Gastroesophageal sphincter (tissue), 3 donors: ENCODE results near the gene NRXN3.

Source experiments
- EP300 ChIP-seq: sonication (generic); formaldehyde crosslinking; IDR thresholded peaks from one replicate; pipeline ENCODE4 v1.6.1; 2017; ENCODE audit warnings: antibody characterized with exemption, mild to moderate bottlenecking
- POLR2A ChIP-seq, 2 donors: fragments of 450-650 bp; IDR thresholded peaks; one replicate each; pipeline ENCODE4 v1.6.1; 2017; ENCODE audit warnings: antibody characterized with exemption in 2 of 2, mild to moderate bottlenecking in 2 of 2, moderate library complexity in 1 of 2
- POLR2AphosphoS5 ChIP-seq: sonication (generic); formaldehyde crosslinking; IDR thresholded peaks from one replicate; pipeline ENCODE4 v1.6.1; 2017; ENCODE audit warnings: antibody characterized with exemption
- TF ChIP-seq, protein P1 (sequence below), 4 experiments: fragments of 200-600 bp in 2 of 4; fragments of 450-650 bp in 2 of 4; sonication (generic) in 1 of 4; IDR thresholded peaks; one replicate each; pipeline ENCODE4 v1.5.1; 2017 to 2019; ENCODE audit warnings: antibody characterized with exemption in 4 of 4, mild to moderate bottlenecking in 2 of 4, moderate library complexity in 2 of 4

DNA sequence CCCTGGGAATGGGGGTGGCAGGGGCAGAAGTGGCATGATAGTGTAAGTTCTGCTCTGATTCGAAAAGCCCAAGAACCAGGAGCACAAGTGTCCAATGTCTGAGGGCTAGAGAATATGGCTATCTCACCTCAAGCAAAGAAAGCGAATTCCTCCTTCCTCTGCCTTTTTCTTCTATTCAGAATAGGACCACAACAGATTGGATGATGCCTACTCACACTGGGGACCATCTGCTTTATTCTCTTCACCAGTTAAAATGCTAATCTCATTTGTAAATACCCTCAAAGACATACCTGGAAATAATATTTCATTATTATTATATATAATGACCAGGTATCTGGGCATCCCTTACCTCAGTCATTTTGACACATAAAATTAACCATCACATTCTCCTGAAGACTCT lies 808.7 kb downstream of the NRXN3 start:
- TF ChIP-seq, protein P1, sequence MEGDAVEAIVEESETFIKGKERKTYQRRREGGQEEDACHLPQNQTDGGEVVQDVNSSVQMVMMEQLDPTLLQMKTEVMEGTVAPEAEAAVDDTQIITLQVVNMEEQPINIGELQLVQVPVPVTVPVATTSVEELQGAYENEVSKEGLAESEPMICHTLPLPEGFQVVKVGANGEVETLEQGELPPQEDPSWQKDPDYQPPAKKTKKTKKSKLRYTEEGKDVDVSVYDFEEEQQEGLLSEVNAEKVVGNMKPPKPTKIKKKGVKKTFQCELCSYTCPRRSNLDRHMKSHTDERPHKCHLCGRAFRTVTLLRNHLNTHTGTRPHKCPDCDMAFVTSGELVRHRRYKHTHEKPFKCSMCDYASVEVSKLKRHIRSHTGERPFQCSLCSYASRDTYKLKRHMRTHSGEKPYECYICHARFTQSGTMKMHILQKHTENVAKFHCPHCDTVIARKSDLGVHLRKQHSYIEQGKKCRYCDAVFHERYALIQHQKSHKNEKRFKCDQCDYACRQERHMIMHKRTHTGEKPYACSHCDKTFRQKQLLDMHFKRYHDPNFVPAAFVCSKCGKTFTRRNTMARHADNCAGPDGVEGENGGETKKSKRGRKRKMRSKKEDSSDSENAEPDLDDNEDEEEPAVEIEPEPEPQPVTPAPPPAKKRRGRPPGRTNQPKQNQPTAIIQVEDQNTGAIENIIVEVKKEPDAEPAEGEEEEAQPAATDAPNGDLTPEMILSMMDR (IDR thresholded peaks at IDR 0.05) = no peak
- no peak for TF ChIP-seq EP300
- TF ChIP-seq POLR2AphosphoS5 = no peak
- TF ChIP-seq POLR2A (IDR thresholded peaks at IDR 0.05) = no peak
